ENCODE data around the gene GPR107.

The GPR107 gene

DNA sequence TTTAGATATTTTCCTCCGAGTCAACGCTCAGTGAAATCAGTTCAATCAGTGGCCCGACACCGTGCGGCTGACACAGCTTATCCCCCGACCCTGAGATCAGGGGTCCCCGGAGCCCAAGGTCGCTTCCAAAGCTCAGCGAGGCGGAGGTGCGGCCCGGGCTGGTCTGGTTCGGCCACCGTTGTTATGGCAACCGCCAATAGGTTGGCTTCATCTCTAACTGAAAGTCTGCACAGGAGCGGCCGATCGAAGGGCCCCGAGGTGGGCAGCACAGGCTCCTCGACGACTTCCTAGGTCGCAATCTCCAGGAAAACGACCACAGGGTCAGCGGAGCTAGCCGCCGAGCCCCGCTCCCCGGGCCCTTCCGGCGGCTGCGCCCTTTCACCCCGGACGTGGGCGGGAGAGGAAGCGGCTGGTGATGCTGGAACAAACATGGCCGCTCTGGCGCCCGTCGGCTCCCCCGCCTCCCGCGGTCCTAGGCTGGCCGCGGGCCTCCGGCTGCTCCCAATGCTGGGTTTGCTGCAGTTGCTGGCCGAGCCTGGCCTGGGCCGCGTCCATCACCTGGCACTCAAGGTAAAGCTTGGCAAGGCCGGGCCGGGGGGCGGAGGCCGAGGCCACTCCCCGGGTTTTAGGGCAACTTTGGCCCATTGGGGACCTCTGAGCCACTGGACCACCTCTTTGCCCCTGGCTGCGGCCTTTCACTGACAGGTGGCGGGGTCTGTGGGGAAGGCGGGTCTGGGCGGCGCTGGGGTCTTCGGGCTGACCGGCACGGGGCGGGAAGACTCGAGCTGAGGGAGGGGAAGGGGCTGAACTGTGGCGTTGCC, at the start of gene GPR107:
Gene GPR107 (plus strand): TSS at position 403 of the 821 bp plus-strand sequence. CDS start 27 bp downstream, at position 430.
- peak; percentile 92 for DNase-seq

DNA sequence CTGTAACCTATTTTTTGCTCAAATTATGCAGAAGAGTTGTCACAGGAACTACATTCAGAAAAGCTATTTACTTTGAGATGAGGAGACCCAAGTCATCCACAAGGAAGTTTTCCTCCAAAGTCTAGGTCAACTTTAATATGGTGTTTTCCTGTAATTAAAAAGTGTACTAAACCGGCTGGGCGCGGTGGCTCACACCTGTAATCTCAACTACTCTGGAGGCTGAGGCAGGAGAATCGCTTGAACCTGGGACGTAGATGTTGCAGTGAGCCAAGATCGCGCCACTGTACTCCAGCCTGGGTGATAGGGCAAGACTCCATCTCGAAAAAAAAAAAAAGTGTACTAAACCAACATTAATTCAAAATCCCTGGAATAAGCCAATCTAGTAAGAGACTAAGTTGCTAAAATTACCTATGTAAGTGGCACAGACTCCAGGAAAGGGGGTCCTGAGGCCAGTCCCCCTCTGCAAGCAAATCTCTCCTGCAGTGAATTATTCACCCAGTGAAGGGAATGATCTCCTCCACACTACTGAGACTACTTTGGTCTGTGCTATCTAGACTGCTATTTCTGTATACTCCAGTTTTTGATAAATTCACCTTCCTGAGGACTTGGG, 49.7 kb upstream of the GPR107 start:
- peak; percentile 24 for DNase-seq

DNA sequence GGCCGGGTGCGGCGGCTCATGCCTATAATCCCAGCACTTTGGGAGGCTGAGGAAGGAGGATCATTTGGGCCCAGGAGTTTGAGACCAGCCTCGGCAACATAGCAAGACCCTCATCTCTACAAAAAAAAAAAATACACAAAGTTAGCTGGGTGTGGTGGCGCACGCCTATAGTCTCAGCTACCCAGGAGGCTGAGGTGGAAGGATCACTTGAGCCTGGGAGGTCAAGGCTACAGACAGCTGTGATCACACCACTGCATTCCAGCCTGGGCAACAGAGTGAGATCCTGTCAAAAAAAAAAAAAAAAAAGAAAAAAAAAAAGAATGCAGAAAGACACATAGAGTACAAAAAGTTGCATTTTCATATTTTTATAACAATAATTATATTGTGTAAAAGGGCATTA, 46.8 kb upstream of the GPR107 start:
- DNase-seq: peak; percentile 28

- peak; percentile 48 for DNase-seq
Observed at GRCh38 chr9:130008538-130008937, 45.2 kb upstream of the GPR107 start.

DNA sequence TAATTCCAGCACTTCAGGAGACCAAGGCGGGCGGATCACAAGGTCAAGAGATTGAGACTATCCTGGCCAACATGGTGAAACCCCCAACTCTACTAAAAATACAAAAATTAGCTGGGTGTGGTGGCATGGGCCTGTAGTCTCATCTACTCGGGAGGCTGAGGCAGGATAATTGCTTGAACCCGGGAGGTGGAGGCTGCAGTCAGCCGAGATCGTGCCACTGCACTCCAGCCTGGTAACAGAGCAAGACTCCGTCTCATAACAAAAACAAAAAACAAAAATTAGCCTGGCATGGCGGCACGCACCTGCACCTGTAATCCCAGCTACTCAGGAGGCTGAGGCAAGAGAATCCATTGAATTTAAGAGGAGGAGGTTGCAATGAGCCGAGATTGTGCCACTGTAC, 44.2 kb upstream of the GPR107 start:
- peak; percentile 54 for DNase-seq

DNA sequence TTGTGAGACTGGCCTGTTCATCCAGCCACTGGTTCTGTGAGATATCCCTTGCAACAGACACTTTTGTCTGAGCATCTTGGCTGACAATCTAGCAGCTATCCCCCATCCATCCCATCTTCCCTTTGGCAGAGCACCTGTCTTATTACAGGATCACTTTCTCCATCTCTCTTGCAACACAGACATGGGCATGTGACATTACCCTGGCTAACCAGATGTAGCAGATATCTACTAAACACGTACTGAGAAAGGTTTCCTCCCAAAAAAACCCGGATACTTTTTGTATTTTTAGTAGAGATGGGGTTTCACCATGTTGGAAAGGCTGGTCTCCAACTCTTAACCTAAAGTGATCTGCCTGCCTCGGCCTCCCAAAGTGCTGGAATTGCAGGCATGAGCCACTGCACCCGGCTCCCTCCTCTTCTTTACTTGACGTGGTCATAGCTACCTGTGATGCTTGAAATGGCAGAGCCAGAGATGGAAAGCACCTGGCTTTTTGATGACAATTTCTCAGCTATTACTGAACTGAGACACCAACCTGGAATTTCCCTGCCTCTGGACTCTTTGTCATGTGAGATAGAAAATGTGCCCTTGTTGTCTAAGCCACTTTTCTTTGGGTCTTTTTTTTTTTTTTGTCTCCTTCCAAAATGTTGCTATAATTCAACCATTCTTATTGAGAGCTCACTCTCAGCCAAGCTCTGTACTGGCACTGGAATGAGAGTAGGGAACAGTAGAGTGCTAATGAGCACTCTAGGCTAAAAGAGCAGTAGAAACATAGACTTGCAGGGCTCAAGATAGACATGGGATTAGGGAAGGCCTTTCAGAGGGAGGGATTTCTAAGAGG, 43.3 kb upstream of the GPR107 start:
- DNase-seq: peak; percentile 60

GRCh38 chr9:130013326-130013725, 40.4 kb upstream of the GPR107 start:
- peak; percentile 37 for DNase-seq

GRCh38 chr9:130015353-130016019, 38.2 kb upstream of the GPR107 start:
- DNase-seq: no peak

- no peak for DNase-seq
Observed at GRCh38 chr9:130017076-130017475, 36.6 kb upstream of the GPR107 start.

DNA sequence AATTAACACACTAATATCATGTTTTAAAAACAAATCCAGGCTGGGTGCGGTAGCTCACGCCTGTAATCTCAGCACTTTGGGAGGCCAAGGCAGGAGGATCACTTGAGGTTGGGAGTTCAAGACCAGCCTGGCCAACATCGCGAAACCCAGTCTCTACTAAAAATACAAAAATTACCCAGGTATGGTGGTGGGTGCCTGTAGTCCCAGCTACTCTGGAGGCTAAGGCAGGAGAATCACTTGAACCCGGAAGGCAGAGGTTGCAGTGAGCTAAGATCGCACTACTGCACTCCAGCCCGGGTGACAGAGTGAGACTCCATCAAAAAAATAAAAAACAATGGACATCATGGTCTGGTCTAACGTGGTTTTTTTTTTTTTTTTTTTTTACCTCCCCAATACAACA, 36.2 kb upstream of the GPR107 start:
- DNase-seq: peak; percentile 47

DNA sequence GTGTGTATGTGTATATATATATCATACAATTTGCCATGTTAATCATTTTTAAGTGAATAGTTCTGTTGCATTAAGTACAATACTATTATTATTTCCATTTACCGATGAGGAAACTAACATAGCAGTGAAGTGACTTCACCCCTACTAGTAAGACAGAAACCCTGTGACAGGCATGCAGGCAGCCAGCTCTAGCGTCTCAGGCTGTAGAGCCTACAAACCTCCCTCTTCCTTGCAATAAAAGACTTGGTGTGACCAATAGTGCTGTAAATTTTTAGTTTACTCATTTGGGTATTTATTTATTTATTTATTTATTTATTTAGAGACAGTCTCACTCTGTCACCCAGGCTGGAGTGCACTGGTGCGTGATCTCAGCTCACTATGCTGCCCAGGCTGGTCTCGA, 35.4 kb upstream of the GPR107 start:
- DNase-seq: peak; percentile 52

GRCh38 chr9:130020618-130021017, 33.1 kb upstream of the GPR107 start:
- no peak for DNase-seq

DNA sequence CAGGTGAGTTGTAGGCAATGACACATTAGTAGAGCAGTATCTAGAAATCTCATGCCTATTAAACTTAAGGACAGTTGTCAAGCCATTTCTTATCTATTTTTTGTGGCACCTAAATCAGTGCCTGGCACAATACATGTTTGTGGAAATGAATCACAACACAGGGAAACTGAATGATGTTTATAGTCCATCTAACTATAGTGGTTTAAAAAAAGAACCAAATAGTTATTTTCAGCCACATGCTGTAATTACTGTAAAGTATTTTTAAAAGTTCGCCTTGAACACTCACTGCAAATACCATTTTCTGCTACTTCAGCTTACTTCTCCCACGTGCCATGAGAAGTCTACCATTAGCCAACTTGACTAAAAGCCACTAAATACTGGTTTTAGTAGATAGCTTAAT, 32.6 kb upstream of the GPR107 start:
- no peak for DNase-seq

- DNase-seq: peak; percentile 51
Observed at GRCh38 chr9:130021842-130022241, 31.9 kb upstream of the GPR107 start.

DNA sequence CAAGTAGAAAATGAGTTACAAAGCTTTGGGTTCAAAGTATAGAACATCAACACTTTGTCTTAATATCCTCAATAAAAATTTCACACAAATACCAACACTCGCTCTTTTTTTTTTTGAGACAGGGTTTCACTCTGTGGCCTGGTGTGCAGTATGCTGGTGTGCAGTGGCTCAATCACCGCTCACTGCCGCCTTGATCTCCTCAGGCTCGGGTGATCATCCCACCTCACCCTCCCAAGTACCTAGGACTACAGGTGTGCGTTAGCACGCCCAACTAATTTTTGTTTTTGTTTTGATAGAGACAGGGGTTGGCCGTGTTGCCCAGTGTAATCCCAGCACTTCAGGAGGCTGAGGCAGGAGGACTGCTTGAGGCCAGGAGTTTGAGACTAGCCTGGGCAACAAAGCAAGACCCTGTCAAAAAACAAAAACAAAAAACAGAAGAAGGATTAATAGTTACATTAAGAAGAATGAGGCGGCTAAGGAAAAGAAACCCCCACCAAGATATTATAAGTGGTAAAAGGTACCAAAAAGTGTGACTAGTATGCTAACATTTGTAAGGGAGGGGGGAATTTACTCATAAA, 31.1 kb upstream of the GPR107 start:
- peak; percentile 52 for DNase-seq

- DNase-seq: peak; percentile 55
Observed at GRCh38 chr9:130023144-130023787, 30.4 kb upstream of the GPR107 start.

GRCh38 chr9:130023994-130024596, 29.6 kb upstream of the GPR107 start:
- peak; percentile 50 for DNase-seq

GRCh38 chr9:130024597-130024994, 29.1 kb upstream of the GPR107 start:
- no peak for DNase-seq

DNA sequence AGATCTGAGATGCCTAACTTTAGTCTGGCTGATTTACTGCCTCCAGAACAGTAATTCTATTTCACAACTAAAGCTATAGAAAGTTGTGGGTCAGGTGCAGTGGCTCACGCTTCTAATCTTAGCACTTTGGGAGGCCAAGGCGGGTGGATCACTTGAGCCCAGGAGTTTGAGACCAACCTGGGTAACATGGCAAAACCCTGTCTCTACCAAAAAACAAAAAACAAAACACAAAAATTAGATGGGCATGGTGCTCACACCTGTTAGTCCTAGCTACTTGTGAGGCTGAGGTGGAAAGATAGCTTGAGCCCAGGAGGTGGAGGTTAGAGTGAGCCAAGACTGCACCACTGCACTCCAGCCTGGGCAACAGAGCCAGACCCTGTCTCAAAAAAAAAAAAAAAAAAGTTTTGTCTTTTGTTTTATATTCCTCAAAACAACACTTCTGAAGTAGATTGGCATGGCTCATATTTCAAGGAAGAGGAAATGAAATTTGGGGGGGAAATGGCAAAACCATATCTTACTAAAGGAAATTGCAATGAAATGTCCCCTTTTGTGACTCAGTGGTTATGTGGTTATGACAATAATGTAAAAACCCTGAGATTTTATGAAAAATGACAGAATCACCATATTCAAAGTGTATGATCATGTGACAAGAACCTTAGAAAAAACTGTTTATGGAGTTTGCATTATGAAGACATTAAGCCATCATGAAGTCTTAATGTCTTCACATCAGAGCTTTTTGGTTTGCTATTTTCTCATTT, 26.9 kb upstream of the GPR107 start:
- DNase-seq: peak; percentile 55

GRCh38 chr9:130027533-130028365, 26.0 kb upstream of the GPR107 start:
- DNase-seq: peak; percentile 56

Measured in activated CD8-positive, alpha-beta memory T cell treated with anti-CD3 and anti-CD28 coated beads for 24 hours (primary cell).